MM.1S (cell line): Measurements from ENCODE around the gene RBM17.

Source experiments
- DNase-seq: peaks from one replicate; pipeline ENCODE4 v3.0.0-alpha.2; 2015
- H2AFZ ChIP-seq: fragments of 300-600 bp; sonication (generic); 2 replicates; pipeline ENCODE4 v1.6.0; 2016; ENCODE audit warnings: antibody characterized with exemption, low read length
- H3F3A ChIP-seq: fragments of 300-600 bp; sonication (generic); 2 replicates; pipeline ENCODE4 v1.6.1; 2016; ENCODE audit warnings: mild to moderate bottlenecking, antibody characterized with exemption, low read length, moderate library complexity, mixed read lengths; ENCODE audit not compliant: insufficient read depth
- H3K27ac ChIP-seq: fragments of 300-600 bp; sonication (generic); 2 replicates; pipeline ENCODE4 v1.5.1; 2016; ENCODE audit warnings: mild to moderate bottlenecking, low read length
- H3K27me3 ChIP-seq: fragments of 300-600 bp; sonication (generic); replicated peaks from 2 replicates; pipeline ENCODE4 v1.6.0; 2016; ENCODE audit warnings: low read length; ENCODE audit not compliant: insufficient read depth
- H3K36me3 ChIP-seq: fragments of 300-600 bp; sonication (generic); replicated peaks from 2 replicates; pipeline ENCODE4 v1.6.1; 2016; ENCODE audit warnings: mild to moderate bottlenecking, low read length, mixed read lengths; ENCODE audit not compliant: insufficient read depth
- H3K4me1 ChIP-seq: fragments of 300-600 bp; sonication (generic); 2 replicates; pipeline ENCODE4 v1.6.1; 2016; ENCODE audit warnings: low read length, mixed read lengths
- H3K4me2 ChIP-seq: fragments of 300-600 bp; sonication (generic); 2 replicates; pipeline ENCODE4 v1.6.0; 2016; ENCODE audit warnings: low read depth, low read length
- H3K4me3 ChIP-seq: fragments of 300-600 bp; sonication (generic); 2 replicates; pipeline ENCODE4 v1.5.1; 2016; ENCODE audit warnings: low read length, mixed read lengths
- H3K79me2 ChIP-seq: fragments of 300-600 bp; sonication (generic); 2 replicates; pipeline ENCODE4 v1.6.1; 2016; ENCODE audit warnings: mixed run types, low read length, mixed read lengths
- H3K9ac ChIP-seq: fragments of 300-600 bp; sonication (generic); 2 replicates; pipeline ENCODE4 v1.6.1; 2016; ENCODE audit warnings: low read length, mixed read lengths
- H3K9me2 ChIP-seq: fragments of 300-600 bp; sonication (generic); replicated peaks from 2 replicates; pipeline ENCODE4 v1.6.1; 2016; ENCODE audit warnings: mild to moderate bottlenecking, low read length, mixed read lengths; ENCODE audit not compliant: insufficient read depth
- H3K9me3 ChIP-seq: fragments of 300-600 bp; sonication (generic); replicated peaks from 2 replicates; pipeline ENCODE4 v1.6.1; 2016; ENCODE audit warnings: mild to moderate bottlenecking, low read length, mixed read lengths; ENCODE audit not compliant: insufficient read depth
- H4K20me1 ChIP-seq: fragments of 300-600 bp; sonication (generic); 2 replicates; pipeline ENCODE4 v1.6.1; 2016; ENCODE audit warnings: mild to moderate bottlenecking, low read length, moderate library complexity, mixed read lengths; ENCODE audit not compliant: insufficient read depth
- EZH2 ChIP-seq: fragments of 300-600 bp; sonication (generic); optimal IDR thresholded peaks from 2 replicates; pipeline ENCODE3; 2017; ENCODE audit warnings: low read depth, mild to moderate bottlenecking, antibody characterized with exemption, low read length, mixed read lengths
- EZH2phosphoT487 ChIP-seq: fragments of 300-600 bp; sonication (generic); IDR thresholded peaks from 2 replicates; pipeline ENCODE4 v1.6.1; 2018; ENCODE audit warnings: antibody characterized with exemption, low read length
- TF ChIP-seq, protein P1 (sequence below): fragments of 300-600 bp; sonication (generic); IDR thresholded peaks from 2 replicates; pipeline ENCODE4 v1.5.1; 2016; ENCODE audit warnings: antibody characterized with exemption, low read length, mixed read lengths

RBM17 gene

DNA sequence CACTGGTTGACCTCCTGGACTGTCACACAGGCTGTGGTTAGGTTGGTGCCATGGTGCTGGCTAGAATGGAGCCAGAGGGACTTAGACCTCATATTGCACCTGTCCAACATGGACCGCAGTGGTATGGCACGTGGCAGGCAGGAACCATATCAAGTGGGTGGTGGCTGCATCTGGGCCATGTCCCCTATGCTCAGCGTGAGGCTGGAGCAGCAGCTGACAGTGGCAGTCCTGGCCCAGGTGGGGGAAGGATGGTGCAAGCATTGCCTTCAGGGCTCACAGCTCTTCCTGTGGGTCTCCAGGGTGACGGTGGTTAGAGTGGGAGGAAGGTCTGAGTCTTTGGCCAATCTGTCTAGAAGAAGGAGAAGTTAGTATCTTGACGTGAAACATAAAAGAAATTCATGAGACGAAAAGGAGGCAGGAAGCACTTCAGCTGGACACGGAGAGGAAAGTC, 59.4 kb downstream of the RBM17 start:
- H3K9ac ChIP-seq, result no peak overlapping the region
- H3F3A ChIP-seq, result no peaks in the 10 kb centered on the region
- H3K36me3 ChIP-seq, result no peaks in the 10 kb centered on the region
- no peak overlapping the region for H3K27ac ChIP-seq
- H2AFZ ChIP-seq, result no peak overlapping the region
- no peaks in the 10 kb centered on the region for H3K9me2 ChIP-seq
- no peak for DNase-seq
- H3K27me3 ChIP-seq, result no peaks in the 10 kb centered on the region; the same call in 1 of the 2 replicates
- peaks cover 5% of the 10 kb centered on the region for H3K4me1 ChIP-seq
- H3K4me3 ChIP-seq, result no peak overlapping the region
- peaks cover 18% of the 10 kb centered on the region; the same call in 1 of the 2 replicates for H3K79me2 ChIP-seq
- H3K9me3 ChIP-seq, result no peaks in the 10 kb centered on the region
- H4K20me1 ChIP-seq, result no peaks in the 10 kb centered on the region
- H3K4me2 ChIP-seq, result no peak overlapping the region
- TF ChIP-seq EZH2 (no peak), EZH2phosphoT487 (no peak)
- TF ChIP-seq, protein P1, sequence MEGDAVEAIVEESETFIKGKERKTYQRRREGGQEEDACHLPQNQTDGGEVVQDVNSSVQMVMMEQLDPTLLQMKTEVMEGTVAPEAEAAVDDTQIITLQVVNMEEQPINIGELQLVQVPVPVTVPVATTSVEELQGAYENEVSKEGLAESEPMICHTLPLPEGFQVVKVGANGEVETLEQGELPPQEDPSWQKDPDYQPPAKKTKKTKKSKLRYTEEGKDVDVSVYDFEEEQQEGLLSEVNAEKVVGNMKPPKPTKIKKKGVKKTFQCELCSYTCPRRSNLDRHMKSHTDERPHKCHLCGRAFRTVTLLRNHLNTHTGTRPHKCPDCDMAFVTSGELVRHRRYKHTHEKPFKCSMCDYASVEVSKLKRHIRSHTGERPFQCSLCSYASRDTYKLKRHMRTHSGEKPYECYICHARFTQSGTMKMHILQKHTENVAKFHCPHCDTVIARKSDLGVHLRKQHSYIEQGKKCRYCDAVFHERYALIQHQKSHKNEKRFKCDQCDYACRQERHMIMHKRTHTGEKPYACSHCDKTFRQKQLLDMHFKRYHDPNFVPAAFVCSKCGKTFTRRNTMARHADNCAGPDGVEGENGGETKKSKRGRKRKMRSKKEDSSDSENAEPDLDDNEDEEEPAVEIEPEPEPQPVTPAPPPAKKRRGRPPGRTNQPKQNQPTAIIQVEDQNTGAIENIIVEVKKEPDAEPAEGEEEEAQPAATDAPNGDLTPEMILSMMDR, result no peak

DNA sequence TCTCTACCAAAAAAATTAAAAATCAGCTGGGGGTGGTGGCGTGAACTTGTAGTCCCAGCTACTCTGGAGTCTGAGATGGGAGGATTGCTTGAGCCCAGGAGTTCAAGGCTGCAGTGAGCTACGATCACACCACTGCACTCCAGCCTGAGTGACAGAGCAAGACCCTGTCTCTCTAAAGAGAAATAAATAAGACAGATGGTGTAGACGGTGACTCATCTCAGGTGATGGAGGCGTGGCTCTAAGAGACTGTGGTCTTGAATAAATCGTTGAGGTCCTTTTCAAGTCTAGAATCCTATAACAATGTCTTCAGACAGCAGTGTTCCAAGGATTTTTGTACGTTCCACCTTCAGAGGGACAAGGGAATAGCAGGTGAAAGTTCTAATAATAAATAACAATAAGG, 60.1 kb downstream of the RBM17 start:
- Histone ChIP-seq H3K79me2 (peaks cover 18% of the 10 kb centered on the region; the same call in 1 of the 2 replicates), H4K20me1 (no peaks in the 10 kb centered on the region), H3K36me3 (no peaks in the 10 kb centered on the region), H3K27me3 (no peaks in the 10 kb centered on the region), H3K9me3 (no peaks in the 10 kb centered on the region), H3K4me1 (peaks cover 5% of the 10 kb centered on the region), H3K9ac (no peak overlapping the region), H3K9me2 (no peaks in the 10 kb centered on the region), H3K4me2 (no peak overlapping the region), H2AFZ (no peak overlapping the region), H3F3A (no peaks in the 10 kb centered on the region), H3K4me3 (no peak overlapping the region), H3K27ac (no peak overlapping the region)
- TF ChIP-seq, protein P1, result no peak
- TF ChIP-seq EZH2phosphoT487 (no peak), EZH2 (no peak)
- DNase-seq, result no peak

DNA sequence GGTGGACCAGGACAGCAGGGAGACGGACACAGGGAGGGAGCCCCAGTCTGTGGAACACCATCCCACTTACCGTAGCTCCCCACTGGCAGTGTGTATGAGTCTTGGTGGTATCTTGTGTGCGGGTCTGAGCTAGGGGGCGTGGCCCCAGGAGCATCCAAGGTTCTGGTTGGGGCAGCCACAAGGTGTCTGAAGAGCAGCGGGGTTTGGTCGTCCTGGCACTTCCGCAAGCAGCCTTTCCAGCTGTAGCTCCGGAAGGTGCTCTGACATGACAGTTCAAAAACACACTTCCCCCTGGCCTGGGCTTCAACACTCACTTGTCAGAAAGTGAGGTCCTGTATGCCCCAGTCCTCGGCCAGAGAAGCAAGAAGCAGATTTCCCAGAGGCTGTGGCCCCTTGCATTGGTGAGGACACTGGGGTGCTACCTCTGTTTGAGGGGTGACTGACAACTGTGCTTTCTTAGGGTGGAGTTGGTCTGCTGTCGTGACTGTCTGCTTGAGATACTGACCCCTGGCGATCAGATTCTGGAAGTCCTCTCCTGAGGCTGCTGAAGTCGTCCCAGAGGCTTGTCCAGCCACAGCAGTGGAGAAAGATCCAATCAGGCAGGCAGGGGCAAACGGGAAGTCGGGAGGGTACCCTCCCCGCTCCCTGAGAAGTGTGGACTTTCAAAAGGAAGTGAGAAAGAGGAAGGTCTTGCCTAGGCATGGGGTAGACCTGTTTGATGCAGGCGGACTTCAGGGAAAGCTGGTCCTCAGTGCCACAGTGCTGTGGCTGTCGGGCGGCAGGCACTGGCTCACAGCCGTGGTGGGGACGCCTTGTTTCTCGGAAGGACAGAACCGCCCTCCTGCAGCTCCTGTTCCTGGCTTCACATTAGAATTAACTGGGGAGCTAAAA, 62.5 kb downstream of the RBM17 start:
- Histone ChIP-seq H4K20me1 (no peaks in the 10 kb centered on the region), H3K4me1 (peaks cover 5% of the 10 kb centered on the region), H3K4me2 (peak overlapping the region; percentile 55), H3K27me3 (no peaks in the 10 kb centered on the region), H3K36me3 (no peaks in the 10 kb centered on the region), H3K4me3 (peak overlapping the region; percentile 28), H3K9me2 (no peaks in the 10 kb centered on the region), H3K79me2 (peaks cover 9% of the 10 kb centered on the region; the same call in 1 of the 2 replicates), H3K27ac (peak overlapping the region; percentile 29; the same call in 1 of the 2 replicates), H3K9ac (peak overlapping the region; percentile 12; the same call in 1 of the 2 replicates), H3F3A (no peaks in the 10 kb centered on the region), H3K9me3 (no peaks in the 10 kb centered on the region), H2AFZ (peak overlapping the region; percentile 66)
- peak; percentile 76 for DNase-seq
- no peak for TF ChIP-seq EZH2
- TF ChIP-seq, protein P1, result peak; percentile 80
- no peak for TF ChIP-seq EZH2phosphoT487
